ENCODE results near the gene PLXNA4.

The PLXNA4 gene

DNA sequence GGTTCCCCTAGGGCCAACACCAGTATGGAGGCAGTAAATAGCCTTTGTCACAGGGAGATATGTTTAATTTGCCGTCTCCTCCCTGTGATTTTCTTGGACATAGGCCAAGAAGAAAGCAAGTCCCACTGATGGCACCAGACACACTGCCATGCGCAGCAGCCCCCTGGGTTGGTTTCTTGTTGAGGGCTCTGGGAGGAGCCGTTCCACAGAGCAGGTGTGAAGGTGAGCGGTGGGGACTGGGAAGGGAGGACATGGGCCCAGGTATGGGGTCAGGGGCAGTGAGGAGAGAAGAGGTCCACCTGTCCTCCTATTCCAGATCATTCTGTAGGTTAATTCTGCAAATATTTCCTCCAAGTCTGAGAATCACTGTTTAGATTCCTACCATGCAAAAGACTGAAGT lies 376.1 kb downstream of the PLXNA4 start:
- Histone ChIP-seq H3K4me3 (ENCODE audit: low read length) (no peak overlapping the region), H3K27me3 (ENCODE audit: insufficient read depth, low read length, poor library complexity) (no peaks in the 10 kb centered on the region), H3K27ac (ENCODE audit: low read depth, low read length) (no peak overlapping the region), H3K4me1 (ENCODE audit: control insufficient read depth, low read depth, low read length) (no peaks in the 10 kb centered on the region), H4K8ac (ENCODE audit: low read depth, low read length) (no peak overlapping the region), H3K9ac (ENCODE audit: low read length) (no peak overlapping the region), H2BK15ac (replicated peaks; ENCODE audit: low read depth) (no peak overlapping the region), H2BK5ac (ENCODE audit: low read length) (no peak overlapping the region), H4K5ac (ENCODE audit: low read length) (no peak overlapping the region), H3K23ac (ENCODE audit: low read length) (no peak overlapping the region), H3K4ac (ENCODE audit: low read depth, low read length) (no peak overlapping the region), H3K56ac (ENCODE audit: low read length) (no peak overlapping the region), H2BK120ac (ENCODE audit: low read depth, low read length) (no peak overlapping the region), H3K79me1 (ENCODE audit: low read length) (no peaks in the 10 kb centered on the region), H2AK5ac (ENCODE audit: low read length) (no peak overlapping the region), H3K4me2 (ENCODE audit: low read length) (no peak overlapping the region), H3K79me2 (ENCODE audit: control insufficient read depth, insufficient read depth, low read length) (no peaks in the 10 kb centered on the region), H3K18ac (ENCODE audit: low read length) (no peak overlapping the region), H3K36me3 (ENCODE audit: control insufficient read depth, insufficient read depth, low read length) (no peaks in the 10 kb centered on the region)
- whole genome bisulfite sequencing (ENCODE audit: extremely low coverage, insufficient coverage, low lambda C conversion rate), result no CpG with 5 or more reads among the region's 4 CpGs
- DNase-seq, result no peak

DNA sequence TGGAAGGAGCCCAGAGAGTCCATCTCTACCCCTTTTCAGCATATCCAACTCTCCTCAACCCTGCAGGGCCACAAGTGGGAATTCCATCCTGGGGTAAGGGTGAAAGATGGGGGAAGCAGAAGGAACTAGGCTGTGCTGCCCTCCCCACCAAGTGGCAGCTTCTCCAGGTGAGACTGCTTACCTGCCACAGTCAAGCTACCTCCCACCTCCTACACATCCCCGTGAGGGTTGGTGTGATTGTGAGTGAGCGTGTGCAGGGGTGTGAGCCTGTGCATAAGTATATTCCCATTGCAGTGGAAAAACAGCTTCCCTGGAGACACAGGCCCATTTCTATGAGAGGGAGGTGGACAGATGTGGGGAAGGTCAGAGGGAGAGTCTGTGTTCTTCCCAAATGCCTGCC lies 376.6 kb downstream of the PLXNA4 start:
- no peak overlapping the region for H2BK120ac ChIP-seq (ENCODE audit: low read depth, low read length)
- no peaks in the 10 kb centered on the region for H3K36me3 ChIP-seq (ENCODE audit: control insufficient read depth, insufficient read depth, low read length)
- DNase-seq, result no peak
- H3K4ac ChIP-seq (ENCODE audit: low read depth, low read length), result no peak overlapping the region
- no peak overlapping the region for H3K18ac ChIP-seq (ENCODE audit: low read length)
- H3K4me3 ChIP-seq (ENCODE audit: low read length), result no peak overlapping the region
- no peaks in the 10 kb centered on the region for H3K4me1 ChIP-seq (ENCODE audit: control insufficient read depth, low read depth, low read length)
- no peaks in the 10 kb centered on the region for H3K79me2 ChIP-seq (ENCODE audit: control insufficient read depth, insufficient read depth, low read length)
- no peak overlapping the region for H3K56ac ChIP-seq (ENCODE audit: low read length)
- H4K8ac ChIP-seq (ENCODE audit: low read depth, low read length), result no peak overlapping the region
- no peak overlapping the region for H3K9ac ChIP-seq (ENCODE audit: low read length)
- no peak overlapping the region for H3K27ac ChIP-seq (ENCODE audit: low read depth, low read length)
- H2AK5ac ChIP-seq (ENCODE audit: low read length), result no peak overlapping the region
- WGBS (ENCODE audit: extremely low coverage, insufficient coverage, low lambda C conversion rate), result no CpG with 5 or more reads among the region's 2 CpGs
- no peaks in the 10 kb centered on the region for H3K27me3 ChIP-seq (ENCODE audit: insufficient read depth, low read length, poor library complexity)
- no peak overlapping the region for H2BK5ac ChIP-seq (ENCODE audit: low read length)
- H2BK15ac ChIP-seq (replicated peaks; ENCODE audit: low read depth), result no peak overlapping the region
- no peak overlapping the region for H4K5ac ChIP-seq (ENCODE audit: low read length)
- H3K23ac ChIP-seq (ENCODE audit: low read length), result no peak overlapping the region
- H3K79me1 ChIP-seq (ENCODE audit: low read length), result no peaks in the 10 kb centered on the region
- no peak overlapping the region for H3K4me2 ChIP-seq (ENCODE audit: low read length)

DNA sequence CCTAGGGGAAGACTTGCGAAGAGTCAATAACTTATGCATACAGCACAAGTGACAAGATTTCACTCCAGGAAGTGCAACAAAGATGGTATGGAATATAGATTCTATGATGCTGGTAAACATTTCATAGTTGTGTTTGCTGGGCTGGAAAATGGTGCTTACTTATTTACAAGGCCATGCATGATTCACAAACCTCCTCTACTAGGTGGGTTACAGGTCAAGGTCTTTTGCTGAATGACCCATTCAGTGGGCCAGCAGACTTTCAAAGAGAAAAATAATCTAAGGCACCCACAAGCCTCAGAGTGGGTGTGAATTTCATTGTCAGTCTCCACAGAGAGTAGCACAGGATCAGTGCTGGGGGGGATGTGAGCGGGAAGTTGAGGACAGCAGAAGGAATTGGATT lies 378.5 kb downstream of the PLXNA4 start:
- no peaks in the 10 kb centered on the region for H3K79me1 ChIP-seq (ENCODE audit: low read length)
- H2BK120ac ChIP-seq (ENCODE audit: low read depth, low read length), result no peak overlapping the region
- no peaks in the 10 kb centered on the region for H3K27me3 ChIP-seq (ENCODE audit: insufficient read depth, low read length, poor library complexity)
- no peak overlapping the region for H3K4me2 ChIP-seq (ENCODE audit: low read length)
- no peak overlapping the region for H2BK15ac ChIP-seq (replicated peaks; ENCODE audit: low read depth)
- H4K5ac ChIP-seq (ENCODE audit: low read length), result no peak overlapping the region
- no peaks in the 10 kb centered on the region for H3K79me2 ChIP-seq (ENCODE audit: control insufficient read depth, insufficient read depth, low read length)
- H3K18ac ChIP-seq (ENCODE audit: low read length), result no peak overlapping the region
- H3K23ac ChIP-seq (ENCODE audit: low read length), result no peak overlapping the region
- H3K36me3 ChIP-seq (ENCODE audit: control insufficient read depth, insufficient read depth, low read length), result no peaks in the 10 kb centered on the region
- no peak overlapping the region for H3K4ac ChIP-seq (ENCODE audit: low read depth, low read length)
- no peak overlapping the region for H3K27ac ChIP-seq (ENCODE audit: low read depth, low read length)
- WGBS (ENCODE audit: extremely low coverage, insufficient coverage, low lambda C conversion rate), result no CpG with 5 or more reads among the region's 2 CpGs
- DNase-seq, result no peak
- no peaks in the 10 kb centered on the region for H3K4me1 ChIP-seq (ENCODE audit: control insufficient read depth, low read depth, low read length)
- H2AK5ac ChIP-seq (ENCODE audit: low read length), result no peak overlapping the region
- H3K9ac ChIP-seq (ENCODE audit: low read length), result no peak overlapping the region
- no peak overlapping the region for H2BK5ac ChIP-seq (ENCODE audit: low read length)
- H3K4me3 ChIP-seq (ENCODE audit: low read length), result no peak overlapping the region
- no peak overlapping the region for H4K8ac ChIP-seq (ENCODE audit: low read depth, low read length)
- no peak overlapping the region for H3K56ac ChIP-seq (ENCODE audit: low read length)

DNA sequence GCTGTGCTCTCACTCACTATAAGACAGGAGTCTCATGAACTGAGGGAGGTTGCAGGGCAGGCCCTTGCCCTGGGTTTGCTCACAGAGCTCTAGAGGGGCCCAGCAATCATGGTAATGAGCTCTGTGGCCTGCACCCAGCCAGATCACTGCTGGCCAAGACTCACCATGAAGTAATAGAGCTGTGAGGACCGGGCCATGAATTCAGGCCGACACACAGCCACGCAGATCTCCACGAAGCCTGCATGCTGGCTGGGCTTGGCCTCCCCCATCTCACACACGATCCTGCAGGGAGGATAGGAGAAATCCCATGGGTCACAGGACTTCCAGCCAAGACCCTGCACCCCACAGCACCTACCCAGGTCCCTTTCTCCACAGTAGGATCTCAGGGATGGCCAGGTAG lies 382.4 kb downstream of the PLXNA4 start:
- H4K5ac ChIP-seq (ENCODE audit: low read length), result no peak overlapping the region
- H2BK5ac ChIP-seq (ENCODE audit: low read length), result no peak overlapping the region
- no peak overlapping the region for H3K56ac ChIP-seq (ENCODE audit: low read length)
- DNase-seq, result no peak
- no peaks in the 10 kb centered on the region for H3K79me2 ChIP-seq (ENCODE audit: control insufficient read depth, insufficient read depth, low read length)
- H4K8ac ChIP-seq (ENCODE audit: low read depth, low read length), result no peak overlapping the region
- H3K27me3 ChIP-seq (ENCODE audit: insufficient read depth, low read length, poor library complexity), result no peaks in the 10 kb centered on the region
- H2BK15ac ChIP-seq (replicated peaks; ENCODE audit: low read depth), result no peak overlapping the region
- no peak overlapping the region for H3K23ac ChIP-seq (ENCODE audit: low read length)
- WGBS (ENCODE audit: extremely low coverage, insufficient coverage, low lambda C conversion rate), result no CpG with 5 or more reads among the region's 5 CpGs
- H3K18ac ChIP-seq (ENCODE audit: low read length), result no peak overlapping the region
- H3K4me1 ChIP-seq (ENCODE audit: control insufficient read depth, low read depth, low read length), result no peaks in the 10 kb centered on the region
- no peak overlapping the region for H3K4me2 ChIP-seq (ENCODE audit: low read length)
- no peak overlapping the region for H3K4me3 ChIP-seq (ENCODE audit: low read length)
- no peak overlapping the region for H3K27ac ChIP-seq (ENCODE audit: low read depth, low read length)
- no peak overlapping the region for H2BK120ac ChIP-seq (ENCODE audit: low read depth, low read length)
- no peak overlapping the region for H2AK5ac ChIP-seq (ENCODE audit: low read length)
- H3K9ac ChIP-seq (ENCODE audit: low read length), result no peak overlapping the region
- H3K36me3 ChIP-seq (ENCODE audit: control insufficient read depth, insufficient read depth, low read length), result no peaks in the 10 kb centered on the region
- H3K79me1 ChIP-seq (ENCODE audit: low read length), result no peaks in the 10 kb centered on the region
- H3K4ac ChIP-seq (ENCODE audit: low read depth, low read length), result no peak overlapping the region

DNA sequence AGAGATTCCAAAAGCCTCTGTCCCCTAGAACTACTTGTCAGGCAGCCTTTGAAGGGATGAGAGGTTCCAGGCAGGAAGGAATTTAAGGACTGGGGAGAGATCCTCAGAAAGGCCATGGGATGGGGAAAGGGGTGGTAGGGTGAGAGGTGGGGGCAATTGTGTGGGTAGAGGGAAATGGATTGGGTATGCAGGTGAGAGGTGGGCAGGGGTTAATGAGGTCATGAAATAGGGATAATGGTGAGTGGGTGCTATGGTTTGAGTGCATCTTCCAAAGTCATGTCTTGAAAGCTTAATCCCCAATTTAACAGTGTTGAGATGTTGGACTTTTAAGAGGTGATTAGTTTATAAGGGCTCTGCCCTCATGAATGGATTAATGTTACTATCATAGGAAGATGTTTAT lies 383.5 kb downstream of the PLXNA4 start:
- no peaks in the 10 kb centered on the region for H3K36me3 ChIP-seq (ENCODE audit: control insufficient read depth, insufficient read depth, low read length)
- H4K8ac ChIP-seq (ENCODE audit: low read depth, low read length), result no peak overlapping the region
- H3K4me1 ChIP-seq (ENCODE audit: control insufficient read depth, low read depth, low read length), result peaks cover 3% of the 10 kb centered on the region
- no peak overlapping the region for H2AK5ac ChIP-seq (ENCODE audit: low read length)
- no peak overlapping the region for H2BK120ac ChIP-seq (ENCODE audit: low read depth, low read length)
- no peak overlapping the region for H3K56ac ChIP-seq (ENCODE audit: low read length)
- no peak overlapping the region for H3K4me2 ChIP-seq (ENCODE audit: low read length)
- no peaks in the 10 kb centered on the region for H3K27me3 ChIP-seq (ENCODE audit: insufficient read depth, low read length, poor library complexity)
- H3K4me3 ChIP-seq (ENCODE audit: low read length), result no peak overlapping the region
- no peak overlapping the region for H4K5ac ChIP-seq (ENCODE audit: low read length)
- H2BK15ac ChIP-seq (replicated peaks; ENCODE audit: low read depth), result no peak overlapping the region
- no peaks in the 10 kb centered on the region for H3K79me2 ChIP-seq (ENCODE audit: control insufficient read depth, insufficient read depth, low read length)
- no peak overlapping the region for H3K4ac ChIP-seq (ENCODE audit: low read depth, low read length)
- no peak overlapping the region for H3K9ac ChIP-seq (ENCODE audit: low read length)
- H2BK5ac ChIP-seq (ENCODE audit: low read length), result no peak overlapping the region
- no peak for DNase-seq
- H3K79me1 ChIP-seq (ENCODE audit: low read length), result no peaks in the 10 kb centered on the region
- no peak overlapping the region for H3K18ac ChIP-seq (ENCODE audit: low read length)
- no peak overlapping the region for H3K23ac ChIP-seq (ENCODE audit: low read length)
- no peak overlapping the region for H3K27ac ChIP-seq (ENCODE audit: low read depth, low read length)

GRCh38 chr7:132191418-132191817 lies 384.9 kb downstream of the PLXNA4 start:
- Histone ChIP-seq H3K27ac (ENCODE audit: low read depth, low read length) (no peak overlapping the region), H3K27me3 (ENCODE audit: insufficient read depth, low read length, poor library complexity) (no peaks in the 10 kb centered on the region), H3K79me1 (ENCODE audit: low read length) (no peaks in the 10 kb centered on the region), H3K9ac (ENCODE audit: low read length) (no peak overlapping the region), H2AK5ac (ENCODE audit: low read length) (no peak overlapping the region), H2BK15ac (replicated peaks; ENCODE audit: low read depth) (no peak overlapping the region), H3K36me3 (ENCODE audit: control insufficient read depth, insufficient read depth, low read length) (no peaks in the 10 kb centered on the region), H3K18ac (ENCODE audit: low read length) (no peak overlapping the region), H3K4ac (ENCODE audit: low read depth, low read length) (no peak overlapping the region), H4K8ac (ENCODE audit: low read depth, low read length) (no peak overlapping the region), H3K4me3 (ENCODE audit: low read length) (no peak overlapping the region), H4K5ac (ENCODE audit: low read length) (no peak overlapping the region), H3K56ac (ENCODE audit: low read length) (no peak overlapping the region), H3K23ac (ENCODE audit: low read length) (no peak overlapping the region), H3K4me1 (ENCODE audit: control insufficient read depth, low read depth, low read length) (peaks cover 3% of the 10 kb centered on the region), H2BK120ac (ENCODE audit: low read depth, low read length) (no peak overlapping the region), H2BK5ac (ENCODE audit: low read length) (no peak overlapping the region), H3K79me2 (ENCODE audit: control insufficient read depth, insufficient read depth, low read length) (no peaks in the 10 kb centered on the region), H3K4me2 (ENCODE audit: low read length) (no peak overlapping the region)
- no peak for DNase-seq
- no CpG with 5 or more reads among the region's 3 CpGs for WGBS (ENCODE audit: extremely low coverage, insufficient coverage, low lambda C conversion rate)
